Mammary epithelial cell (primary cell): Measurements from ENCODE around the gene SELENOS.

Experiments
- EZH2 ChIP-seq: IDR thresholded peaks from 2 replicates; pipeline ENCODE4 v1.6.1; 2012; ENCODE audit warnings: low read length, inconsistent platforms, borderline replicate concordance
- TF ChIP-seq, protein P1 (sequence below), 2 donors: IDR thresholded peaks in 1 of 2; conservative IDR thresholded peaks in 1 of 2; 2 replicates each; pipeline ENCODE4 v1.5.1; 2011 to 2012; ENCODE audit warnings: inconsistent platforms in 2 of 2, low read length in 2 of 2, mild to moderate bottlenecking in 2 of 2, control low read depth in 1 of 2, low read depth in 1 of 2; ENCODE audit not compliant: insufficient read depth in 1 of 2; ENCODE audit errors: extremely low read depth in 1 of 2

GRCh38 chr15:101264911-101265641, 12.2 kb downstream of the SELENOS start:
- TF ChIP-seq, protein P1, sequence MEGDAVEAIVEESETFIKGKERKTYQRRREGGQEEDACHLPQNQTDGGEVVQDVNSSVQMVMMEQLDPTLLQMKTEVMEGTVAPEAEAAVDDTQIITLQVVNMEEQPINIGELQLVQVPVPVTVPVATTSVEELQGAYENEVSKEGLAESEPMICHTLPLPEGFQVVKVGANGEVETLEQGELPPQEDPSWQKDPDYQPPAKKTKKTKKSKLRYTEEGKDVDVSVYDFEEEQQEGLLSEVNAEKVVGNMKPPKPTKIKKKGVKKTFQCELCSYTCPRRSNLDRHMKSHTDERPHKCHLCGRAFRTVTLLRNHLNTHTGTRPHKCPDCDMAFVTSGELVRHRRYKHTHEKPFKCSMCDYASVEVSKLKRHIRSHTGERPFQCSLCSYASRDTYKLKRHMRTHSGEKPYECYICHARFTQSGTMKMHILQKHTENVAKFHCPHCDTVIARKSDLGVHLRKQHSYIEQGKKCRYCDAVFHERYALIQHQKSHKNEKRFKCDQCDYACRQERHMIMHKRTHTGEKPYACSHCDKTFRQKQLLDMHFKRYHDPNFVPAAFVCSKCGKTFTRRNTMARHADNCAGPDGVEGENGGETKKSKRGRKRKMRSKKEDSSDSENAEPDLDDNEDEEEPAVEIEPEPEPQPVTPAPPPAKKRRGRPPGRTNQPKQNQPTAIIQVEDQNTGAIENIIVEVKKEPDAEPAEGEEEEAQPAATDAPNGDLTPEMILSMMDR (conservative IDR thresholded peaks at IDR 0.05 in 1 of 2, IDR thresholded peaks at IDR 0.05 in 1 of 2; ENCODE audit: extremely low read depth in 1 of 2, insufficient read depth in 1 of 2, low read depth in 1 of 2, low read length in 2 of 2) = no peak
- no peak for TF ChIP-seq EZH2
